Vagina (tissue), 2 donors: ENCODE results near the gene POU4F2.

Source experiments
- CTCF ChIP-seq, 3 experiments: fragments of 450-650 bp in 2 of 3; fragments of 200-600 bp in 1 of 3; sonication (generic) in 1 of 3; IDR thresholded peaks; one replicate each; pipeline ENCODE4 v1.5.1; 2017 to 2019; ENCODE audit warnings: antibody characterized with exemption in 3 of 3, mild to moderate bottlenecking in 2 of 3, moderate library complexity in 2 of 3
- POLR2A ChIP-seq, 2 donors: fragments of 450-650 bp; IDR thresholded peaks; one replicate each; pipeline ENCODE4 v1.6.1; 2017; ENCODE audit warnings: antibody characterized with exemption in 2 of 2, mild to moderate bottlenecking in 2 of 2, moderate library complexity in 2 of 2

GRCh38 chr4:146654687-146655520 is 16.2 kb downstream of the POU4F2 start:
- TF ChIP-seq CTCF (IDR thresholded peaks at IDR 0.05) = no peak
- no peak for TF ChIP-seq POLR2A (IDR thresholded peaks at IDR 0.05)
